HL-60/S4 treated with retinoic acid at 250 ng/mL for 4 days and 3 days (cell line): ENCODE data around the gene IL7R.
"Not testable (repeated sequence)": the region's sequence is repeated elsewhere in the genome, so short reads cannot be mapped to it uniquely, and the experiment has no call there.

ENCODE experiments used
- in situ Hi-C: fragments of 300-500 bp; cut with MboI; formaldehyde crosslinking; loops from 2 replicates; pipeline ENCODE4 v1.7.0; 2022; ENCODE audit warnings: low sequenced_read_pairs

The IL7R gene

DNA sequence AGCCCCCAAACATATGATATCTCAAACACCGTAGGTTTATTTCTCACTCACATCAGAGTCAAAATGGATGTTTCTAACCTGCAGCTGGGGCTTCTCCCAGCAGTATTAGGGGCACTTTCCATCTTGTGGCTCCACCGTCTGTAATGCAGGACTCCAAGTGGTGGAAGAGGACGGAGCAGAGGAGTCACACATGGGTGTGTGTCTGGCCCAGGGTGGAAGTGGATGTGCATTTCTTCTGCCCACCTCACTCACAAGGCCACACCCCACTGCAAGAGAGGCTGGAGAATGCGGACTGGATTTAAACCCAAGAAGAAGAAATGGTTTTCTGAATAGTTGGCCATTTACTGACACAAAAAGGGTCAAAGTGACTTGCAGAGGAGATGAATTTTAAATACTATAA is 13.9 kb downstream of the IL7R start:
- in situ Hi-C loops = no loop called here

DNA sequence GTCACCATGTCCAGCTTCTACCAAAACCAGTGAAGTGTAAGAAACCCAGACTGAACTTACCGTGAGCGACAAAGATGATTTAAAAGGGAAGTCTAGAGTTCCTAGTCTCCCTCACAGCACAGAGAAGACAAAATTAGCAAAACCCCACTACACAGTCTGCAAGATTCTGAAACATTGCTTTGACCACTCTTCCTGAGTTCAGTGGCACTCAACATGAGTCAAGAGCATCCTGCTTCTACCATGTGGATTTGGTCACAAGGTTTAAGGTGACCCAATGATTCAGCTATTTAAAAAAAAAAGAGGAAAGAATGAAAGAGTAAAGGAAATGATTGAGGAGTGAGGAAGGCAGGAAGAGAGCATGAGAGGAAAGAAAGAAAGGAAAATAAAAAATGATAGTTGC is 19.8 kb downstream of the IL7R start:
- in situ Hi-C loops = no loop called here

DNA sequence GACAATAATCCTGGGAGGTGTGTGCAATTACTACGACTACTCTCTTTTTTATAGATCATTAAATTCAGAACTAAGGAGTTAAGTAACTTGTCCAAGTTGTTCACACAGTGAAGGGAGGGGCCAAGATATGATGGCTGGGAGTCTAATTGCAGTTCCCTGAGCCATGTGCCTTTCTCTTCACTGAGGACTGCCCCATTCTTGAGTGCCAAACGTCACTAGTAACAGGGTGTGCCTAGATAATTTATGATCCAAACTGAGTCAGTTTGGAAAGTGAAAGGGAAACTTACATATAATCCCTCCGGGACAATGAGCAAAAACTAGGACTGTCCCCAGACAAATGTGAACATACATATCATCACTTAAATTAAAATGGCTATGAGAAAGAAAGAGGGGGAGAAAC is 20.2 kb downstream of the IL7R start:
- in situ Hi-C loops = no loop called here

DNA sequence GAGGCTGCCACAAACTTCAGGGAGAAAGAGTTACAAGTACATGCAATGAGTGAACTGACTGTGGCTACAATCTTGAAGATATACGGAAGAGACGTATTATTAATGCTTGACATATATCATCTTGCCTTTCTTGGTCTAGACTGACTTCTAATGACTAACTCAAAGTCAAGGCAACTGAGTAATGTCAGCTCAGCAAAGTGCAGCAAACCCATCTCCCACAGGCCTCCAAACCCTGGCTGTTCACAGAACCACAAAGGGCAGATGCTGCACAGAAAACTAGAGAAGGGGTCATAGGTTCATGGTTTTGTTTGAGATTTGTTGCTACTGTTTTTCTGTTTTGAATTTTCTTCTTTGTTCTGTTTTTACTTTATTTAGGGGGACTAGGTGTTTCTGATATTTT is 21.0 kb downstream of the IL7R start:
- in situ Hi-C loops = no loop called here

DNA sequence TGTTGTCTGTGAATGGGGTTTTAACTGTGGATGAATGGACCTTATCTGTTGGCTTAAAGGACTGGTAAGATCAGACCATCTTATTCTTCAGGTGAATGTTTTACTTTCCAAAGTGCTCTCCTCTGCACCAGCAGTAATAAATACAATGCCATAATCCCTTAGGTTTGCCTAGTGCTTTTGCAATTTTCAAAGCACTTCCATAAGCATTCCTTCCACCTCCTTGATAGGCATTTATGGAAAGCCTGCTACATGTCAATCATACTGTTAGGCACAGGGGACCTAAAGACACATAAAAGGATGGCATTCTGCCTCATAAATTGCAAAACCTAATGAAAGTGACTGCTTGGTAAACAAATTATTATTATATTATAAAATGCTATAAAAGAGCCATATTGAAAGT is 21.4 kb downstream of the IL7R start:
- in situ Hi-C loops = no loop called here

DNA sequence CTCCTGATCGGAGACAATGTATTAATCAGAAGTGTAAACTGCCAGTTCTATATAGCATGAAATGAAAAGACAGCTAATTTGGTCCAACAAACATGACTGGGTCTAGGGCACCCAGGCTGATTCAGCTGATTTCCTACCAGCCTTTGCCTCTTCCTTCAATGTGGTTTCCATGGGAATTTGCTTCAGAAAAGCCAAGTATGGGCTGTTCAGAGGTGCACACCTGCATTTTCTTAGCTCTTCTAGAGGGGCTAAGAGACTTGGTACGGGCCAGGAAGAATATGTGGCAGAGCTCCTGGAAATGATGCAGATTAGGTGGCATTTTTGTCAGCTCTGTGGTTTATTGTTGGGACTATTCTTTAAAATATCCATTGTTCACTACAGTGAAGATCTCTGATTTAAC is 22.4 kb downstream of the IL7R start:
- in situ Hi-C loops = no loop called here

DNA sequence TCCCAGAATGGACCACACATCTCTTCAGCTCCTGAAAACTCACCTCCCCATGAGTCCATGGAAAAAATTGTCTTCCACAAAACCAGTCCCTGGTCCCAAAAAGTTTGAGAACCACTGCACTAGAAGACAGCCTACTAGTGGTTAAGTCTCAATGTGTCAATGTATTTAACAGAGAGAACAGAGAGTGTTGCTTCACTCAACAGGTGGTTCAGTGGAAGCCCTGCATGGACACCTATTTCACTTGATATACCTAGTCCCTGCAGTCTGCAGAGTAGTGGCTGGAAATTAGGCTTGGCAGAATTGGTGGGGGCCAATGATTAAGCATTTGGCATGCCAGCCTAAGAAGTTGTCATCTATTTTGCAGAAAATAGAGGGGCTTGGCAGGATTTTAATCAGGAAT is 23.0 kb downstream of the IL7R start:
- in situ Hi-C loops = no loop called here

DNA sequence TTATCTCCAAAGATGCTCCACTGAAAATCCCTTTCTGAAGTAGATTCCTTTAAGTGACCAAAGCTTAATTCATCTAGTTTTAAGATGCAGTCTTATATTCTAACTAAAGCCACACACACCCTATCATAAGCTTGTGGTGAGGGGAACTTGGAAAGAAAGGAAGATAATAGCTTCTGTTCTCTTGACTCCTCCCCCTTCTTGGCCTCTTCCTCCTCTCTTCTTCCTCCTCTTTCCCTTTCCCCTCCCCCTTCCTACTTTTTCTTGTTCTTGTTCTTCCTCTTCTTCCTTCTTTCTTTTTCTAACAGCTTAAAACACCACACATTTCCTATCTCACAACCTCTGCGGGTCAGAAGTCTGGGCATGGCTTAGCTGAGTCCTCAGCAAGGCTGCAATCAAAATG is 23.5 kb downstream of the IL7R start:
- in situ Hi-C loops = no loop called here

DNA sequence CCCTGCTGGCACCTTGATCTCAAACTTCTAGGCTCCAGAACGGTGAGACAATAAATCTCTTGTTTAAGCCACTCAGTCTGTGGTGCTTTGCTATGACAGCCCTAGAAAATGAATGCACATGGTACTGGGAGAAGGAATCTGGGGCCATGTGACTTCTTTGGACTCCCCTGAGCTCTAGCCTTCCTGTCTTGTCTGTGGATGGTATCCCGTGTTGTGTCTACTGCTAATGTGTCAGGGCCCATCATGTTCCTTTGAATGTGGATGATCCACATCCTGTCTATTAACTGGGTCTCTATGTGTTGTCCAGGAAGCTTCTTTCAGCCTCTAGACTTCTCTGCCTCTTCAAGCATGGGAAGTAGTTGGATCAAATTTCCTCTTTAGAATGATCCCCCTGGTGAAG is 25.1 kb downstream of the IL7R start:
- in situ Hi-C loops = no loop called here

DNA sequence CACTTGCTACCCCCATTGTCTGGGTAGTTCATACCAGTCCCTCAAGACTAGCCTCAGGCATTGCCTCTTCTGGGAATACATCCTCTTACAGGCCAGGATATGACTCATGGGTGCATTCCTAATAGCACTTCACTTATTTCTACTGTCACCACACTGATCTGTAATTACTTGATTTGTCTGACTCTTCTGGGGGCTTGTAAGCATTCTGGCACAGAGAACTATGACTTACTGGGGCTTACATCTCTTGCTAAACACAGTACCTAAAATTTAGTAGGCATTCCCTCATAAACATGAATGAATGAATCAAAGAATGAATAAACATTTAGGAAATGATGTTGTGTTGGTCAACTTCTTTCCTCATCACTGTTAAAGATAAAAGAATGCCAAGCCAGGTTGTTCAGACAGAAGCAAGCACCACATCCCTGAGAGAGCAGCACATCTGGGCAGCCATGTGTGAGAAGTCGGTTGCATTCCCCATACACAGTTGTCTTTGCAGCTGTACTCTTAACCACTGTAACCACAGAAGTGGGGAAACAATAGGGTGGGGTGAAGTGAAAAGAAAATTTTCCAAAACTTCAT is 27.6 kb downstream of the IL7R start:
- in situ Hi-C loops = no loop called here

DNA sequence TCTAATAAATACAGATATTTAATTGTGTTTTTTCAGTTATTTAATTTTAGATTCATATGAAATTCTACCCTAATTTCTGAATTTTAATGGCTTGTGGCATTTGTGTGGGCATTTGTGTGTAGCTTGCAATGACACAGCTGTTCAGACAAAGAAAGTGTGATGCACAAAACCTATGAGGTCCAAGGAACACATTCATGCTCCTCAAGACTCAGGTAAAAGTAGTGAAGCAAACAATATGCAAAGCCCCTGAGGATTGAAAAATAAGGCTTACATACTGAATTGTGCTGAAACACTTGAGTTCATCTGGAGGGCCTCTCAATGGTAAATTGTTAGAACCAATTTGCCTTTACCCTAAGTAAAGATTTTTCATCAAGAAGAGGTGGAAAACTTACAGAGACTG is 28.1 kb downstream of the IL7R start:
- in situ Hi-C loops = no loop called here

DNA sequence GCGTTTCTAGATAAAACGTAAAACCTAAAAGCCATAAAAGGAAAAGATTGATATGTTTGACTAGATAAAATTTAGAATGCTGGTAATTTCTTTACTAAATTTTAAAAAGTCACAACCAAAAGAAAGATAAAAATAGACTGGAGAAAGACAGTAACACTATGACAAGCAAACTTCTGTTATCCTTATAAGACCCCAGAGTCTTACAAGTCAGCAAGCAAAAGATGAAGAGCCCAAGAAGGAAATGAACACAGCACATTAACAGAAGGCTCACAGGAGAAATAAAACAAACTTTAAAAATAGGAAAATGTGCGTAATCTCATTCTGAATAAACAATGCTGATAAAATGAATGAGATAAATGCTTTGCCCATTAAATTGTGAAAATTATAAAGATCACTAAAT is 29.7 kb downstream of the IL7R start:
- in situ Hi-C loops = no loop called here

DNA sequence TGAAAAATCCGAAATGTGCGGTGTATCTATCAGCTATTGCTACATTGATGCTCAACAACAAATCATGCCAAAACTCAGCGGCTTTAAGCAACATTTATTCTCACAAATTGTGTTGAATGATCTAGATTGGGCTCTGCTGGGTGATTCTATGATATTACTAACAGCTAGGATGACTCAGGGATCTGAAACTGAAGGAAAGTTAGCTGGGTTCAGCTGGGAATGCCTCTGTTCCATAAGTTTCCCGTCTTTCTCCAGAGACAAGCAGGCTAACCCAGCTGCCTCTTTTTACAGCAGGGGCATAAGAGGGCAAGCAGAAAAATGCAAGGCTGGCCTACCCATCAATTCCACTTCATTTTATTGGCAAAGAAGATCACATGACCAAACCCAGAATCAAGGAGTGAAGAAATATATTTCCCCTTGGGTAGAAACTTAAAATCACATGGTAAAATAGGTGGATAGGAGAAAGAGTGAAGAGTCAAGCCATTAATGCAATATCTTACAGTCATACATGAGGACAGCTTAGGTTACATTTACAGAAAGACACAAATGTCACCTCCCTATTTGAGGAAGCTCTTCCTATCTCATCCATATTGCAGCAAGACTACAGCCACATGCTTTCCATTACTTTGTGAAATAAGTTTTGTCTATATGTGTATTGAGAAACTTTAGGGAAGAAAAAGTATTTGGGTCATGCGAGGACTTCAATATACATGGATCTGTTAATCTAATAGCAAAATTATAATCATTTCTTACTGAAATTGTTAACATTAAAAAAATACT is 30.8 kb downstream of the IL7R start:
- in situ Hi-C loops = no loop called here

DNA sequence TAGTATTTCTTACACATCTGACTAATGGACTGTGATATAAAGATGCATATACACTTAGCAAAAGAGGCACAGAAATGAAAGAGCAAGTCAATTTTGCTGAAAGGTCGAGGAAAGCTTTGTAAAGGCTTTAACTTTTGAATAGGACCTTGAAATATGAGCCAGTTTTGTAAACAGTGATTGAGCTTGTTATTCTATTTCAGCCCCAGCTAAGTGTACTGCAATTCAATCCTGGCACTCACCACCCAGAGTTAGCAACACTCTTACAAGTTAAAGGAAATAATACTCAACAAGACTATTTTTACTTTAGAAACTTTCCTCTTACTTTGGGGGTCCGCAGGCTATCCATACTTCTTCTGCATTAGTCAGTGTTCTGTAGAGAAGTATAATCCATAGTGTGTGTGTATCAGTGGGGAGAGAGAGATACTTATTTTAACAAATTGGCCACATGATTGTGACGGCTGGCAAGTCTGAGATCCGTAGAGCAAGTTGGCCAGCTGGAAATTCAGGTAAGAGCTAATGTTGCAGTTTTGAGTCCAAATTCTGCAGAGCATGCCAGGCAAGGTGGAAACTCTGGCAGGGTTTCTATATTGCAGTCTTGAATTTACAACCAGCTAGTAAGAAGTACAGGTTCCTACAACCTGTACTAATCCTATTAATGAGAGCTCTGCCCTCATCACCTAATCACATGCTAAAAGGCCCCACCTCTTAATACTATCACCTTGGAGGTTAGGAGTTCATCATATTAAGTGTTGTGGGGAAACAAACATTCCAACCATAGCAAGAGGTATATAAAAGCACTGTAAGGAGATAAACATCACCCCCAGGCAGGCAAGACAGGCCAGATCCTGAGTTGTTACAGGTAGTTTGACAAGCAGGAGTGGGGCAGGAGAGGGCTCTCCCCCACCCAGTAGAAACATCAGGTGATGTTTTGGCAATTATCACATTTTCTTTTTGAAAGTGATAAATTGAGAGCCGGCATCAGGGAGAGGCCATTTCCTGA is 33.6 kb downstream of the IL7R start:
- in situ Hi-C loops = no loop called here

DNA sequence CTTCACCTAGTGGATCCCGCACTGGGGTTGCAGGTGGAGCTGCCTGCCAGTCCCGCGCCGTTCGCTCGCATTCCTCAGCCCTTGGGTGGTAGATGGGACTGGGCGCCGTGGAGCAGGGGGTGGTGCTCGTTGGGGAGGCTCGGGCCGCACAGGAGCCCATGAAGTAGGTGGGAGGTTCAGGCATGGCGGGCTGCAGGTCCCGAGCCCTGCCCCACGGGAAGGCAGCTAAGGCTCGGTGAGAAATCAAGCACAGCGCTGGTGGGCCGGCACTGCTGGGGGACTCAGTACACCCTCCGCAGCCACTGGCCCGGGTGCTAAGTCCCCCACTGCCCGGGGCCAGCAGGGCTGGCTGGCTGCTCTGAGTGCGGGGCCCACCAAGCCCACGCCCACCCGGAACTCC is 36.1 kb downstream of the IL7R start:
- in situ Hi-C loops = not testable (repeated sequence)

DNA sequence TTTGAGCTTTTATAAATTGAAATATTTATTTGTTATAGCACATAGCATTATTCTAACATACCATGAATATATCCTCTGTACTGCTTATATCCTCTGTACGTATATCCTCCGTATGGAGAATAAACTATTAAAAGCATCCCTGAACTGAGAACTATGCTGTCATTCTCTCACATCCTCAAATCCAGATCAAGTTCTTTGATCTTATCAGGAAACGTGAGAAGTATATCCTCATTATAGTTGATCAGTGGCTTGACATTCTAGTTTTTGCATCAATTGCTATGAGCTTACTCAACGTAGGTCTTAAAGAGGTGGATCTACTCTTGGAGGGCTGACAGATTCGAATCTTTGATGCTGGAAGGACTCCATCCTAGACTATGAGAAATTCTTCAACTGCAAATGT is 37.4 kb downstream of the IL7R start:
- in situ Hi-C loops = no loop called here

DNA sequence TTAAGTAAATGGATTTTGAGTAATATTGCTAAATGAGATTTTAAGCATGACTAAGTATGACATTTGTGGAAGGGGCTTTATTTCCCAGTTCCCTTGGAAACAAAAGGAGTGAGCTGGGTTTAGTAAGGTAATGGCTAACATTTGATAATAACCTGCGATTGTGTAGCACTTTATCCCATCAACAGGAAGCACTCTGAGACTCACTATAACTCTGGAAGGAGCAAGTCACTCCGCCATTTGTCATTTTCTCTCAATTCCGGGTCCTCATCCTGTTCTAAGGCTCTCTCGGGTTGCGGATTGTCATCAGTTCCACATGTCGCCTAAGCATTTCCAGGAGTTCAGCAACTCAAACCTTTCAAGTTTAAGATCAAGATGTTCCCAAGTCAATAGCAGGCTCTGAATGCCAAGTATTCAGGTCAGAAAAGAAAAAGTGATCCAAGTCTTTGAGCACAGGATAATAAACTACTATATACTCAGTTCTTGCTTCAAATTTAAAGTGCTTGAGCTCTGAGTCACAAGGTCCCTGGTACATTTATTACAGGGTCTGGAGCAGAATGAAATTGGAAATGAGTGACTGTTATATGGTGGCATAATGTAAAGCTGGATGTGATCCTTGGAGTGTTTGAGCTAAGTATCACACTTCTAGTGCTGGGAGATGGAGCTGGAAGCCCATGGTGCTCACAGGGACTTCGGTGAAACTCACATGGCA is 42.4 kb downstream of the IL7R start:
- in situ Hi-C loops = no loop called here

DNA sequence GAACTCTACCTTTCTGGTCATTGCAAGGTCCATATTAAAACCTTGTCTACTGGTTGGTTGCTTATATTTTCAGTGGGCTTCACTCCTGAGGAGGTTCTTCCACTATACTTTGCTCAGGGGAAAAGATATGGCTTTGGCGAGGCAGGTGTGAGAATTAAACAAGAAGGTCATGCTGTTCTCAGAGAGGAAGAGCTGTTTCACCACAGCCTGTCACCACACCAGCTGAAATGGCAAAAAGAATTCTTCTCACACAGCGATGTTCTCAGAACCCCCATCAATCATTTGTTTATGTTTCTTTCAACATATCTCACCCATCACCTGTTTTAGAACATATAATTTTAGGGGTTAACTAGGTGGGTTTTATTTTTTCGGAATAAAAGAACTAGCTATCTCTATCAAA is 43.1 kb downstream of the IL7R start:
- in situ Hi-C loops = no loop called here

DNA sequence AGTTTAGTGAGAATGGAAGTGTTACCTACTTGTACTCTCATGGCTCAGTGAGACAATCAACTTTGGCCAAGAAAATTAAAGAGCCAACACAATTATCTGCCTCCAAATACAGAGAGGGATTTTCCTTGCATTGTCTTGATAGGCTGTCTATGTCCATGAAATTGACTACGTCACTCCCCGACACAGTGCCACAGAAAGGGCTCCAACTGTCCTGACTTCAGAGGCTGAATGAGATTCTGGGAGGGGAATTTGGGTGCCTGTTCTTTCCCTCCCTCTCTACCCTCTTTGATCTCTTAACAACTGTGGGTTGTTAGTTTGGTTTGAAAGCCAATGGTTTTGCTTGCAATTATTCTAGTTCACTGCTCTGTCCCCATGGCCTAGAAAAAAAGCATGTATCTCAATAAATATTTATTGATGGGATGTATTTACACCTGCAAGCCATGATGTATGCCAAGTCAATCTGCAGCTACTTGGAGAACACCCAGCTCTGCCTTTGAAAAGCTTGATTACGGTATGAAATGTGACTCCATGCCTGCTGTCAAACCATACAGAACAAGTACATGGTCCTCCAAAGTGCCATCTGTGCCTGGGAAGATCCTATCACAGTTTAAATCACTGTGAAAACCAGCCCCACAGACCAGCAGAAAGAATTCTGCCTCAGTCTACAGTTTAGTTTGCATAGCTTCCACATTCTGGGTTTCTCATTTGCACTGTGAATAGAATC is 44.4 kb downstream of the IL7R start:
- in situ Hi-C loops = no loop called here

DNA sequence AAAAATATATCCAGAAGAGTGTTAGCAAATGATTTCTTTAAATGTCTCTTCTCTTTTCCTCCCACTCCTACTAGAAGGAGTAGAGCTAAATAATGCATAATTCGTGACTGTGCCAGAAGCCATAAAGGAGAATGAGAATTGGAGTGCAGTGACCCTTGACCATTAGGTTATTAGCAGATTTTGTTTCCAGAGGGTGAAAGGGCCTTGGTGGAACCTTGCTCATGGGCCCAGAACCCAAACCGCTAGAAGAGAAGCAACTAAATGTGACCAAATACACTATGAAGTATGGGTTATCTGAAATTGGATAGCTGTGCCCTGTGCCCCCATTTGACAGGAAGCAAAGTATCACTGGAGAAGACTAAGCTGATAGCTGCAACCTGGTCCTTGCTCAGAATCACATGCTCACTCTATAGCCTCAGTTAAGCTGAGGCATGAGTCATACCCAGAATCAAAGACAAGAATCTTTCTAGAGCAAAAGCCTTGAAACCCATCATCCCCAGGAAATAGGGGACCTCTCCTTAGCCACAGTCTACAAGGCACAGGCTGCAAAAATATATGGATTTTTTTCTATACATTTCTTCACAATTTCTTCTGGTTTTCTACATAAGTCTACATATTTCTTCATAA is 45.5 kb downstream of the IL7R start:
- in situ Hi-C loops = no loop called here
